Activated CD4-positive, alpha-beta T cell treated with anti-CD3 and anti-CD28 coated beads for 48 hours (primary cell): ENCODE results near the gene WDR74.

Experiments used
- DNase-seq: peaks from one replicate; pipeline ENCODE4 v3.0.0-alpha.2; 2020

The WDR74 gene

GRCh38 chr11:62791501-62792201, 47.7 kb downstream of the WDR74 start, which contains the start of gene TMEM223:
Gene TMEM223, minus strand, starts transcription at chr11:62792006. Its CDS starts 12 bp downstream, at chr11:62791994.
- peak; percentile 94 for DNase-seq

DNA sequence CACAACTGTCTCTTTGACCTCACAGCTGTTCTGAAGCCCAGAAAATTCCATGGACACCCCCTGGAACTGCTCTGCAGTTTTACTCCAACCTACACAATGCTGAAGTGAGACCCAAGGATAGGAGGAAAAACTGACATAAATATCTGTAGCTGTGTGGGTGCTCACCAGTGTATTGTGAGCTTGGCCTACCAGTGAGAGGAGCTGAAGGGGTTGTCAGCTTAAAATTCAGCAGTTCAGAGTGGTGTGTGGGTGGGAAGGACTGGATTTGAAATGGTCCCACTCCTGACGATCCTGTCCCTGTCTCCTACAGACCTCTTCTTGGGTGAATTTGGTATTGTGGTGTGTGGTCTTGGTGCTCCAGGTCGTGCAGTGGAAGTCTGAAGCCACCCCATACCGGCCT, 49.8 kb downstream of the WDR74 start:
- no peak for DNase-seq

DNA sequence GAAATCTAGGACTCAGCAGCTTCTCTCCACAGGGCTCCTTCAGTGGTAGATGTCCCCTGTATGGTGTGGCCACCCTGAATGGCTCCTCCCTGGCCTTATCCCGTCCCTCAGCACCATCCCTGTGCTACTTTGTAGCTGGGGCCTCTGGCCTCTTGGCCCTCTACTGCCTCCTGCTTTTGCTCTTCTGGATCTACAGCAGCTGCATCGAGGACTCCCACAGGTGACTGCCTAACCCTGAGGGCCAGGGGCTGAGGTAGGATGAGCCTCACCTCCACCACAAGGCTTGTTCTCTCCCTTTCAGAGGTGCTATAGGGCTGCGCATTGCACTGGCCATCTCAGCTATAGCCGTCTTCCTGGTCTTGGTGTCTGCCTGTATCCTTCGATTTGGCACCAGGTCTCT, 50.4 kb downstream of the WDR74 start:
- DNase-seq: no peak

DNA sequence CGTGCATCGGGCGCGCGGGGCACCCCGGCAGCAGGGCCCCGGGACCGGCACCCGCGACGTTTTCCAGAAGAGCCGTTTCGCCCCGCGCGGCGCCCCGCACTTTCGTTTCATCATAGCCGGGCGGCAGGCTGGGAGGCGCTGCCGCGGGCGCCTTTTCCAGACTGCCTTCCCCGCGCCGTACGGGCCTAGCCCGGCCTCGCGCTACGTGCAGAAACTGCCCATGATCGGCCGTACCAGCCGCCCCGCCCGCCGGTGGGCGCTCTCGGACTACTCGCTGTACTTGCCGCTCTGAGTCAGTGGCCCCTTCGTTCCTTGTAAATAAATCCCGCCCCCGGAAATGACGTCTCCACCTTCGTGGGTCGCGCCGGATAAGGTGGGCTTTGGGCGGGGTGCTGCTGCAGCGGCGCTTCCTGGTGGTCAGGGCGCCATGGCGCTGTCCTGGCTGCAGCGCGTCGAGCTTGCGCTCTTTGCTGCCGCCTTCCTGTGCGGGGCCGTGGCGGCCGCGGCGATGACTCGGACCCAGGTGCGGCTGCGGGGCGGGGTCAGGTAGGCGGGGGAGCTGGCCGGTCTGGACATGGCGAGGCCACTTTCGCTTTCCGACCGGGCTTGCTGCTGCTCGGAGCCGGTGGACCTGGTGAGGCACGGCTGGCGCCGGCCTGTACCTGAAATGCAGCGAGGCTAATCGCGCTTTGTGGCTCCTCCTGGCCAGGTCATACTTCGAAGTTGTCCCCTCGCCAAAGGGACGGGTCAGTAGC, 52.2 kb downstream of the WDR74 start, which contains the start of gene TMEM179B:
TSS of gene TMEM179B (plus strand) at position 398 of the 755 bp plus-strand sequence. CDS start at position 428, 30 bp downstream.
- DNase-seq: peak; percentile 99

GRCh38 chr11:62786318-62787004, 52.9 kb downstream of the WDR74 start:
- DNase-seq: peak; percentile 90
